K562 (cell line): ENCODE results near the gene LRRC47. TPM values are rescaled to one million over a fixed set of nuclear protein-coding genes. Genes with fewer than 3 reads are reported as not detected.

Experiments used
- GMEB1 ChIP-seq: fragments of 250-450 bp; sonication (Bioruptor Pico); IDR thresholded peaks from 2 replicates; pipeline ENCODE4 v1.4.0; 2020; ENCODE audit warnings: mild to moderate bottlenecking
- MAFF ChIP-seq: IDR thresholded peaks from 2 replicates; pipeline ENCODE4 v1.6.1; 2012; ENCODE audit warnings: low read length, improper control_type of control experiment
- PHF8 ChIP-seq: fragments of 200-600 bp; sonication (generic); IDR thresholded peaks from 2 replicates; pipeline ENCODE4 v1.6.1; 2012; ENCODE audit warnings: mixed run types, mild to moderate bottlenecking, inconsistent platforms, low read length, moderate library complexity, borderline replicate concordance
- PRDM10 ChIP-seq: fragments of 450-650 bp; IDR thresholded peaks from 2 replicates; pipeline ENCODE4 v1.6.1; 2018; ENCODE audit not compliant: partially characterized antibody
- RBBP5 ChIP-seq: fragments of 200-600 bp; sonication (generic); IDR thresholded peaks from 2 replicates; pipeline ENCODE4 v1.6.1; 2012; ENCODE audit warnings: borderline replicate concordance, mild to moderate bottlenecking, low read length, control low read depth, inconsistent platforms; ENCODE audit not compliant: insufficient read depth, poor library complexity, severe bottlenecking
- ZNF584 ChIP-seq: fragments of 200-800 bp; sonication (Bioruptor generic); IDR thresholded peaks from 2 replicates; pipeline ENCODE4 v1.6.1; 2016; ENCODE audit warnings: low read depth, mild to moderate bottlenecking, missing genetic modification characterization, missing compliant biosample characterization
- polyA plus RNA-seq, 8 experiments: library from polyadenylated mRNA; depleted of rRNA in 4 of 8; stranded (reverse) in 5 of 8; unstranded in 3 of 8; fragments of >200 nt; fragmentation: Nextera tagmentation in 2 of 8; fragmentation: Illumina TruSeq in 1 of 8; extraction: Ambion mirVana in 2 of 8; extraction: Trizol in 1 of 8; gene quantifications; 2 replicates each; pipeline versions ENCODE4 v1.2.1 to v1.2.3, GENCODE V29; 2011 to 2014; ENCODE audit warnings: inconsistent platforms in 1 of 8, missing spikeins in 1 of 8
- total RNA-seq, 7 experiments: library from RNA; depleted of rRNA in 6 of 7; stranded (reverse); fragments of >200 nt in 6 of 7; fragmentation: Illumina TruSeq in 2 of 7; extraction: Trizol in 2 of 7; gene quantifications; 2 replicates each; pipeline versions ENCODE4 v1.2.1 to v1.2.3, GENCODE V29; 2011 to 2021; ENCODE audit warnings: low replicate concordance in 1 of 7
- TF ChIP-seq, protein P1 (sequence below): IDR thresholded peaks from 3 replicates; pipeline ENCODE4 v1.6.1; 2011; ENCODE audit warnings: borderline replicate concordance, mild to moderate bottlenecking, moderate library complexity; ENCODE audit not compliant: insufficient read length; ENCODE audit errors: extremely low read depth
- TF ChIP-seq, protein P2 (sequence below), 2 experiments: fragments of 150-350 bp in 1 of 2; IDR thresholded peaks; 2 replicates each; pipeline ENCODE4 v1.6.1; 2012 to 2016; ENCODE audit warnings: low read depth in 2 of 2, low read length in 2 of 2, mild to moderate bottlenecking in 1 of 2, moderate library complexity in 1 of 2
- TF ChIP-seq, protein P3 (sequence below): sonication (generic); formaldehyde crosslinking; IDR thresholded peaks from 2 replicates; pipeline ENCODE4 v1.8.0; 2022; ENCODE audit warnings: missing genetic modification reagents, mild to moderate bottlenecking, moderate library complexity, borderline replicate concordance

The LRRC47 gene
- total and polyA plus RNA-seq, 9 of the 15 experiments (the other 6 are each of a cell fraction or from before 2014, with no cell fraction given): 4.6 to 68.0 (median 35.9) TPM

- TF ChIP-seq RBBP5: peak; percentile 37
- TF ChIP-seq, protein P1, sequence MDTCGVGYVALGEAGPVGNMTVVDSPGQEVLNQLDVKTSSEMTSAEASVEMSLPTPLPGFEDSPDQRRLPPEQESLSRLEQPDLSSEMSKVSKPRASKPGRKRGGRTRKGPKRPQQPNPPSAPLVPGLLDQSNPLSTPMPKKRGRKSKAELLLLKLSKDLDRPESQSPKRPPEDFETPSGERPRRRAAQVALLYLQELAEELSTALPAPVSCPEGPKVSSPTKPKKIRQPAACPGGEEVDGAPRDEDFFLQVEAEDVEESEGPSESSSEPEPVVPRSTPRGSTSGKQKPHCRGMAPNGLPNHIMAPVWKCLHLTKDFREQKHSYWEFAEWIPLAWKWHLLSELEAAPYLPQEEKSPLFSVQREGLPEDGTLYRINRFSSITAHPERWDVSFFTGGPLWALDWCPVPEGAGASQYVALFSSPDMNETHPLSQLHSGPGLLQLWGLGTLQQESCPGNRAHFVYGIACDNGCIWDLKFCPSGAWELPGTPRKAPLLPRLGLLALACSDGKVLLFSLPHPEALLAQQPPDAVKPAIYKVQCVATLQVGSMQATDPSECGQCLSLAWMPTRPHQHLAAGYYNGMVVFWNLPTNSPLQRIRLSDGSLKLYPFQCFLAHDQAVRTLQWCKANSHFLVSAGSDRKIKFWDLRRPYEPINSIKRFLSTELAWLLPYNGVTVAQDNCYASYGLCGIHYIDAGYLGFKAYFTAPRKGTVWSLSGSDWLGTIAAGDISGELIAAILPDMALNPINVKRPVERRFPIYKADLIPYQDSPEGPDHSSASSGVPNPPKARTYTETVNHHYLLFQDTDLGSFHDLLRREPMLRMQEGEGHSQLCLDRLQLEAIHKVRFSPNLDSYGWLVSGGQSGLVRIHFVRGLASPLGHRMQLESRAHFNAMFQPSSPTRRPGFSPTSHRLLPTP: no peak
- TF ChIP-seq PRDM10: peak; percentile 67
- 0 out of 2 replicates have a peak, but pooled peaks have one; percentile 17 for TF ChIP-seq MAFF
- TF ChIP-seq PHF8: peak; percentile 13; the same call in 1 of the 2 replicates
- TF ChIP-seq ZNF584: no peak
- TF ChIP-seq, protein P2, sequence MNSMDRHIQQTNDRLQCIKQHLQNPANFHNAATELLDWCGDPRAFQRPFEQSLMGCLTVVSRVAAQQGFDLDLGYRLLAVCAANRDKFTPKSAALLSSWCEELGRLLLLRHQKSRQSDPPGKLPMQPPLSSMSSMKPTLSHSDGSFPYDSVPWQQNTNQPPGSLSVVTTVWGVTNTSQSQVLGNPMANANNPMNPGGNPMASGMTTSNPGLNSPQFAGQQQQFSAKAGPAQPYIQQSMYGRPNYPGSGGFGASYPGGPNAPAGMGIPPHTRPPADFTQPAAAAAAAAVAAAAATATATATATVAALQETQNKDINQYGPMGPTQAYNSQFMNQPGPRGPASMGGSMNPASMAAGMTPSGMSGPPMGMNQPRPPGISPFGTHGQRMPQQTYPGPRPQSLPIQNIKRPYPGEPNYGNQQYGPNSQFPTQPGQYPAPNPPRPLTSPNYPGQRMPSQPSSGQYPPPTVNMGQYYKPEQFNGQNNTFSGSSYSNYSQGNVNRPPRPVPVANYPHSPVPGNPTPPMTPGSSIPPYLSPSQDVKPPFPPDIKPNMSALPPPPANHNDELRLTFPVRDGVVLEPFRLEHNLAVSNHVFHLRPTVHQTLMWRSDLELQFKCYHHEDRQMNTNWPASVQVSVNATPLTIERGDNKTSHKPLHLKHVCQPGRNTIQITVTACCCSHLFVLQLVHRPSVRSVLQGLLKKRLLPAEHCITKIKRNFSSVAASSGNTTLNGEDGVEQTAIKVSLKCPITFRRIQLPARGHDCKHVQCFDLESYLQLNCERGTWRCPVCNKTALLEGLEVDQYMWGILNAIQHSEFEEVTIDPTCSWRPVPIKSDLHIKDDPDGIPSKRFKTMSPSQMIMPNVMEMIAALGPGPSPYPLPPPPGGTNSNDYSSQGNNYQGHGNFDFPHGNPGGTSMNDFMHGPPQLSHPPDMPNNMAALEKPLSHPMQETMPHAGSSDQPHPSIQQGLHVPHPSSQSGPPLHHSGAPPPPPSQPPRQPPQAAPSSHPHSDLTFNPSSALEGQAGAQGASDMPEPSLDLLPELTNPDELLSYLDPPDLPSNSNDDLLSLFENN (IDR thresholded peaks at IDR 0.05; ENCODE audit: low read depth in 2 of 2, low read length in 2 of 2): peak in 1 of 2 experiments; percentile 38; a peak in 1 of 4 replicates
- TF ChIP-seq, protein P3, sequence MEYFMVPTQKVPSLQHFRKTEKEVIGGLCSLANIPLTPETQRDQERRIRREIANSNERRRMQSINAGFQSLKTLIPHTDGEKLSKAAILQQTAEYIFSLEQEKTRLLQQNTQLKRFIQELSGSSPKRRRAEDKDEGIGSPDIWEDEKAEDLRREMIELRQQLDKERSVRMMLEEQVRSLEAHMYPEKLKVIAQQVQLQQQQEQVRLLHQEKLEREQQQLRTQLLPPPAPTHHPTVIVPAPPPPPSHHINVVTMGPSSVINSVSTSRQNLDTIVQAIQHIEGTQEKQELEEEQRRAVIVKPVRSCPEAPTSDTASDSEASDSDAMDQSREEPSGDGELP (CRISPR knock-in tag): peak; percentile 71
- TF ChIP-seq GMEB1 (CRISPR knock-in tag): peak; percentile 4; the same call in 1 of the 2 replicates
Observed at GRCh38 chr1:3805038-3805437, 8.7 kb upstream of the LRRC47 start (continued).
